GM12892 (cell line): Measurements from ENCODE around the gene SCARB1.

Source experiments
- POLR2A ChIP-seq: IDR thresholded peaks from 2 replicates; pipeline ENCODE4 v1.6.1; 2011; ENCODE audit warnings: low read depth, low read length, control low read depth
- POLR2AphosphoS5 ChIP-seq: IDR thresholded peaks from 2 replicates; pipeline ENCODE4 v1.6.1; 2011; ENCODE audit warnings: low read depth, low read length, control low read depth
- TAF1 ChIP-seq: IDR thresholded peaks from 2 replicates; pipeline ENCODE4 v1.6.1; 2011; ENCODE audit warnings: low read depth, mild to moderate bottlenecking, control low read depth, low read length, borderline replicate concordance

GRCh38 chr12:124874988-124875802 is 11.5 kb upstream of the SCARB1 start:
- TF ChIP-seq POLR2AphosphoS5 (no peak), POLR2A (no peak), TAF1 (no peak)
